GM19452 (cell line): ENCODE data around the gene LYZL4.

ENCODE experiments used
- ATAC-seq: cut with Tn5 transposase; IDR thresholded peaks from one replicate; pipeline ENCODE4 v1.9.1; 2021; ENCODE audit not compliant: unreplicated experiment

LYZL4 gene

GRCh38 chr3:42375121-42375800 is 35.1 kb downstream of the LYZL4 start:
- no peak for ATAC-seq

- ATAC-seq = no peak
Observed at GRCh38 chr3:42371776-42372175, 38.6 kb downstream of the LYZL4 start.

GRCh38 chr3:42369832-42370231 is 40.6 kb downstream of the LYZL4 start:
- ATAC-seq = no peak

GRCh38 chr3:42369304-42369703 is 41.1 kb downstream of the LYZL4 start:
- no peak for ATAC-seq

- no peak for ATAC-seq
Observed at GRCh38 chr3:42368861-42369260, 41.5 kb downstream of the LYZL4 start.

- no peak for ATAC-seq
Observed at GRCh38 chr3:42367903-42368302, 42.5 kb downstream of the LYZL4 start.

GRCh38 chr3:42366550-42366949 is 43.9 kb downstream of the LYZL4 start:
- no peak for ATAC-seq

- no peak for ATAC-seq
Observed at GRCh38 chr3:42357335-42357734, 53.1 kb downstream of the LYZL4 start.

GRCh38 chr3:42355612-42356011 is 54.8 kb downstream of the LYZL4 start:
- no peak for ATAC-seq

- ATAC-seq = no peak
Observed at GRCh38 chr3:42353631-42354030, 56.8 kb downstream of the LYZL4 start.

GRCh38 chr3:42351207-42351606 is 59.2 kb downstream of the LYZL4 start:
- ATAC-seq = no peak

- ATAC-seq = no peak
Observed at GRCh38 chr3:42349765-42350594, 60.4 kb downstream of the LYZL4 start.

- ATAC-seq = no peak
Observed at GRCh38 chr3:42347928-42348327, 62.5 kb downstream of the LYZL4 start.
